ENCODE data around the gene ALPP. TPM values are rescaled to one million over a fixed set of nuclear protein-coding genes. Genes with fewer than 3 reads are reported as not detected.
"Not testable (repeated sequence)": the region's sequence is repeated elsewhere in the genome, so short reads cannot be mapped to it uniquely, and the experiment has no call there.

Gene ALPP
- total and polyA plus RNA-seq, 3 donors from 2014 or later: 0.25 to 0.87 TPM; not detected in 1

- H3K9me3 ChIP-seq: no peaks in the 10 kb centered on the region
- H3K36me3 ChIP-seq (ENCODE audit: low read depth, missing control alignments): no peaks in the 10 kb centered on the region
- no peak overlapping the region for H3K4me3 ChIP-seq
- DNase-seq: no peak
- H3K4me1 ChIP-seq: no peaks in the 10 kb centered on the region
- 92 to 97% methylated on average over 8 of the region's 8 CpGs for WGBS, 2 donors
- intact Hi-C loops (cut with DNase I; ENCODE audit: low total_unique reads): no loop called here
- H3K27me3 ChIP-seq: no peaks in the 10 kb centered on the region
- TF ChIP-seq POLR2A (IDR thresholded peaks at IDR 0.05) (no peak), CTCF (IDR thresholded peaks at IDR 0.05) (no peak)
- no peak overlapping the region for H3K27ac ChIP-seq
Observed at GRCh38 chr2:232393556-232393955, 15.0 kb downstream of the ALPP start.

GRCh38 chr2:232394431-232394830 lies 15.9 kb downstream of the ALPP start:
- WGBS, 2 donors: 95 to 96% methylated on average over 7 of the region's 7 CpGs

GRCh38 chr2:232395586-232395985 lies 17.0 kb downstream of the ALPP start:
- Histone ChIP-seq H3K27ac (no peak overlapping the region), H3K27me3 (no peaks in the 10 kb centered on the region), H3K9me3 (no peaks in the 10 kb centered on the region), H3K36me3 (ENCODE audit: low read depth, missing control alignments) (no peaks in the 10 kb centered on the region), H3K4me3 (no peak overlapping the region), H3K4me1 (no peaks in the 10 kb centered on the region)
- no peak for DNase-seq
- WGBS, 2 donors: 74 to 85% methylated on average over 1 of the region's 1 CpG
- intact Hi-C loops (cut with DNase I; ENCODE audit: low total_unique reads): no loop called here
- TF ChIP-seq CTCF (IDR thresholded peaks at IDR 0.05) (no peak), POLR2A (IDR thresholded peaks at IDR 0.05) (no peak)

More at GRCh38 chr2:232394431-232394830, 15.9 kb downstream of the ALPP start:
- intact Hi-C loops (cut with DNase I; ENCODE audit: low total_unique reads); DNase-seq; H3K27me3 ChIP-seq; H3K36me3 ChIP-seq (ENCODE audit: low read depth, missing control alignments); H3K4me3 ChIP-seq; H3K4me1 ChIP-seq; H3K9me3 ChIP-seq; H3K27ac ChIP-seq: not testable (repeated sequence)

- H3K4me1 ChIP-seq: no peaks in the 10 kb centered on the region
- H3K27me3 ChIP-seq: no peaks in the 10 kb centered on the region
- no peak overlapping the region for H3K4me3 ChIP-seq
- intact Hi-C loops (cut with DNase I; ENCODE audit: low total_unique reads): no loop called here
- H3K9me3 ChIP-seq: no peaks in the 10 kb centered on the region
- no peak overlapping the region for H3K27ac ChIP-seq
- no peaks in the 10 kb centered on the region for H3K36me3 ChIP-seq (ENCODE audit: low read depth, missing control alignments)
- WGBS, 2 donors: 77 to 86% methylated on average over 2 of the region's 2 CpGs
- TF ChIP-seq CTCF (IDR thresholded peaks at IDR 0.05) (no peak), POLR2A (IDR thresholded peaks at IDR 0.05) (no peak)
- DNase-seq: no peak
Observed at GRCh38 chr2:232396683-232397082, 18.1 kb downstream of the ALPP start.

- Histone ChIP-seq H3K4me1 (no peaks in the 10 kb centered on the region), H3K36me3 (ENCODE audit: low read depth, missing control alignments) (no peaks in the 10 kb centered on the region), H3K9me3 (no peaks in the 10 kb centered on the region), H3K27ac (no peak overlapping the region), H3K4me3 (no peak overlapping the region), H3K27me3 (no peaks in the 10 kb centered on the region)
- WGBS, 2 donors: 84 to 89% methylated on average over 5 of the region's 5 CpGs
- intact Hi-C loops (cut with DNase I; ENCODE audit: low total_unique reads): no loop called here
- no peak for TF ChIP-seq CTCF (IDR thresholded peaks at IDR 0.05)
- no peak for TF ChIP-seq POLR2A (IDR thresholded peaks at IDR 0.05)
- no peak for DNase-seq
Observed at GRCh38 chr2:232398293-232399034, 19.9 kb downstream of the ALPP start.

Data from testis (tissue), 3 donors.